Esophagus muscularis mucosa (tissue), 3 donors: ENCODE results near the gene PLPPR2.

Experiments
- POLR2A ChIP-seq: fragments of 450-650 bp; IDR thresholded peaks from one replicate; pipeline ENCODE4 v1.6.1; 2017; ENCODE audit warnings: antibody characterized with exemption, moderate library complexity, mild to moderate bottlenecking, low read depth
- POLR2AphosphoS5 ChIP-seq, 2 donors: sonication (generic); formaldehyde crosslinking; IDR thresholded peaks; one replicate each; pipeline ENCODE4 v1.6.1; 2017; ENCODE audit warnings: antibody characterized with exemption in 2 of 2
- TF ChIP-seq, protein P1 (sequence below), 3 experiments: fragments of 200-600 bp in 2 of 3; fragments of 450-650 bp in 1 of 3; sonication (generic) in 2 of 3; IDR thresholded peaks; one replicate each; pipeline ENCODE4 v1.5.1; 2017 to 2019; ENCODE audit warnings: antibody characterized with exemption in 3 of 3, mild to moderate bottlenecking in 2 of 3, moderate library complexity in 1 of 3

DNA sequence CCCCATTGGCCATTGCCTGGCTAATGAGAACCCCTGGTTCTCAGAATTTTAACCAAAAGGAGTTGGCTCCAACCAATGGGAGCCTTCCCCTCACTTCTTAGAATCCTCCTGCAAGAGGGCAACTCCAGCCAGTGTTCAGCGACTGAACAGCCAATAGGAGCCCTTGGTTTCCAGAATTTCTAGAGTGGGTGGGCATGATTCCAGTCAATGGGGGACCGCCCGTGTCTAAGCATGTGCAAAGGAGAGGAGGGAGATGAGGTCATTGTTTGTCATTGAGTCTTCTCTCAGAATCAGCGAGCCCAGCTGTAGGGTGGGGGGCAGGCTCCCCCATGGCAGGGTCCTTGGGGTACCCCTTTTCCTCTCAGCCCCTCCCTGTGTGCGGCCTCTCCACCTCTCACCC, 9.7 kb downstream of the PLPPR2 start:
- TF ChIP-seq POLR2AphosphoS5 (IDR thresholded peaks at IDR 0.05): no peak
- TF ChIP-seq, protein P1, sequence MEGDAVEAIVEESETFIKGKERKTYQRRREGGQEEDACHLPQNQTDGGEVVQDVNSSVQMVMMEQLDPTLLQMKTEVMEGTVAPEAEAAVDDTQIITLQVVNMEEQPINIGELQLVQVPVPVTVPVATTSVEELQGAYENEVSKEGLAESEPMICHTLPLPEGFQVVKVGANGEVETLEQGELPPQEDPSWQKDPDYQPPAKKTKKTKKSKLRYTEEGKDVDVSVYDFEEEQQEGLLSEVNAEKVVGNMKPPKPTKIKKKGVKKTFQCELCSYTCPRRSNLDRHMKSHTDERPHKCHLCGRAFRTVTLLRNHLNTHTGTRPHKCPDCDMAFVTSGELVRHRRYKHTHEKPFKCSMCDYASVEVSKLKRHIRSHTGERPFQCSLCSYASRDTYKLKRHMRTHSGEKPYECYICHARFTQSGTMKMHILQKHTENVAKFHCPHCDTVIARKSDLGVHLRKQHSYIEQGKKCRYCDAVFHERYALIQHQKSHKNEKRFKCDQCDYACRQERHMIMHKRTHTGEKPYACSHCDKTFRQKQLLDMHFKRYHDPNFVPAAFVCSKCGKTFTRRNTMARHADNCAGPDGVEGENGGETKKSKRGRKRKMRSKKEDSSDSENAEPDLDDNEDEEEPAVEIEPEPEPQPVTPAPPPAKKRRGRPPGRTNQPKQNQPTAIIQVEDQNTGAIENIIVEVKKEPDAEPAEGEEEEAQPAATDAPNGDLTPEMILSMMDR (IDR thresholded peaks at IDR 0.05): no peak
- TF ChIP-seq POLR2A: no peak
